SK-N-MC (cell line): ENCODE measurements around the gene HMGXB4.
A peak's percentile ranks its signal among the peaks of the same experiment; 100 is the strongest.

Experiments
- DNase-seq: peaks from one replicate; pipeline ENCODE4 v3.0.0-alpha.2; 2011; ENCODE audit warnings: low read depth, low spot score
- H3K27ac ChIP-seq: fragments of 200-600 bp; sonication (generic); 2 replicates; pipeline ENCODE4 v1.5.1; 2016; ENCODE audit warnings: mixed run types
- H3K36me3 ChIP-seq: fragments of 200-600 bp; sonication (generic); 2 replicates; pipeline ENCODE4 v1.6.1; 2017; ENCODE audit warnings: antibody characterized with exemption, low read length, mixed read lengths; ENCODE audit not compliant: insufficient read depth
- H3K4me3 ChIP-seq: fragments of 200-600 bp; sonication (generic); 2 replicates; pipeline ENCODE4 v1.5.1; 2016
- H3K9ac ChIP-seq: fragments of 200-600 bp; sonication (generic); 2 replicates; pipeline ENCODE4 v1.8.0; 2017; ENCODE audit warnings: mixed run types, mixed read lengths; ENCODE audit not compliant: insufficient read length
- H3K9me3 ChIP-seq: fragments of 200-600 bp; sonication (generic); 2 replicates; pipeline ENCODE4 v1.6.1; 2017; ENCODE audit warnings: low read depth, mild to moderate bottlenecking, antibody characterized with exemption, low read length, moderate library complexity, mixed read lengths
- EZH2 ChIP-seq: fragments of 200-600 bp; sonication (generic); IDR thresholded peaks from one replicate; pipeline ENCODE4 v1.6.1; 2017; ENCODE audit warnings: antibody characterized with exemption
- FOXP2 ChIP-seq: optimal IDR thresholded peaks from 2 replicates; pipeline ENCODE3; 2011; ENCODE audit warnings: mild to moderate bottlenecking, moderate library complexity; ENCODE audit not compliant: insufficient read depth; ENCODE audit errors: extremely low read length, control extremely low read depth
- POLR2AphosphoS5 ChIP-seq: IDR thresholded peaks from 2 replicates; pipeline ENCODE4 v1.6.1; 2012; ENCODE audit warnings: mild to moderate bottlenecking, low read depth, low read length, borderline replicate concordance

The HMGXB4 gene

GRCh38 chr22:35218079-35218478 is 39.2 kb upstream of the HMGXB4 start:
- no peak for DNase-seq
- H3K9me3 ChIP-seq = no peaks in the 10 kb centered on the region
- H3K9ac ChIP-seq = no peak overlapping the region
- H3K27ac ChIP-seq = no peak overlapping the region
- no peak for TF ChIP-seq FOXP2
- no peak for TF ChIP-seq POLR2AphosphoS5
- TF ChIP-seq EZH2 = no peak
- peaks cover 22% of the 10 kb centered on the region for H3K36me3 ChIP-seq
- H3K4me3 ChIP-seq = no peak overlapping the region

GRCh38 chr22:35219012-35219411 is 38.3 kb upstream of the HMGXB4 start:
- H3K9ac ChIP-seq = no peak overlapping the region
- no peak overlapping the region for H3K27ac ChIP-seq
- no peaks in the 10 kb centered on the region for H3K9me3 ChIP-seq
- peaks cover 17% of the 10 kb centered on the region; the same call in 1 of the 2 replicates for H3K36me3 ChIP-seq
- no peak overlapping the region for H3K4me3 ChIP-seq
- DNase-seq = no peak
- TF ChIP-seq EZH2 (no peak), POLR2AphosphoS5 (no peak), FOXP2 (no peak)

GRCh38 chr22:35220221-35220620 is 37.1 kb upstream of the HMGXB4 start:
- Histone ChIP-seq H3K9ac (no peak overlapping the region), H3K9me3 (no peaks in the 10 kb centered on the region), H3K27ac (no peak overlapping the region), H3K36me3 (peaks cover 8% of the 10 kb centered on the region; the same call in 1 of the 2 replicates), H3K4me3 (no peak overlapping the region)
- no peak for TF ChIP-seq FOXP2
- TF ChIP-seq POLR2AphosphoS5 = no peak
- TF ChIP-seq EZH2 = no peak
- no peak for DNase-seq

- H3K36me3 ChIP-seq = peaks cover 3% of the 10 kb centered on the region; the same call in 1 of the 2 replicates
- no peak for DNase-seq
- no peak overlapping the region for H3K27ac ChIP-seq
- no peak overlapping the region for H3K9ac ChIP-seq
- H3K4me3 ChIP-seq = no peak overlapping the region
- no peak for TF ChIP-seq POLR2AphosphoS5
- no peak for TF ChIP-seq EZH2
- TF ChIP-seq FOXP2 = no peak
- H3K9me3 ChIP-seq = no peaks in the 10 kb centered on the region
Measured at GRCh38 chr22:35225010-35225409, 32.3 kb upstream of the HMGXB4 start.

GRCh38 chr22:35226958-35227647 is 30.2 kb upstream of the HMGXB4 start:
- DNase-seq = no peak
- Histone ChIP-seq H3K9me3 (no peaks in the 10 kb centered on the region), H3K4me3 (no peak overlapping the region), H3K9ac (no peak overlapping the region), H3K27ac (no peak overlapping the region), H3K36me3 (peaks cover 3% of the 10 kb centered on the region; the same call in 1 of the 2 replicates)
- TF ChIP-seq FOXP2 (no peak), POLR2AphosphoS5 (no peak)

- Histone ChIP-seq H3K4me3 (peak overlapping the region; percentile 87), H3K9me3 (no peaks in the 10 kb centered on the region), H3K36me3 (peaks cover 3% of the 10 kb centered on the region; the same call in 1 of the 2 replicates), H3K27ac (no peak overlapping the region), H3K9ac (peak overlapping the region; percentile 80)
- no peak for DNase-seq
- TF ChIP-seq FOXP2 = no peak
- no peak for TF ChIP-seq POLR2AphosphoS5
- TF ChIP-seq EZH2 = no peak
Measured at GRCh38 chr22:35229865-35230264, 27.4 kb upstream of the HMGXB4 start.

GRCh38 chr22:35230417-35230816 is 26.9 kb upstream of the HMGXB4 start:
- no peaks in the 10 kb centered on the region for H3K9me3 ChIP-seq
- H3K9ac ChIP-seq = peak overlapping the region; percentile 80
- TF ChIP-seq EZH2 (no peak), POLR2AphosphoS5 (no peak), FOXP2 (no peak)
- no peak for DNase-seq
- peak overlapping the region; percentile 87 for H3K4me3 ChIP-seq
- H3K36me3 ChIP-seq = peaks cover 3% of the 10 kb centered on the region; the same call in 1 of the 2 replicates
- no peak overlapping the region for H3K27ac ChIP-seq

GRCh38 chr22:35230839-35231584 is 26.3 kb upstream of the HMGXB4 start:
- H3K27ac ChIP-seq = no peak overlapping the region
- H3K9ac ChIP-seq = peak overlapping the region; percentile 80
- peak; percentile 3 for DNase-seq
- H3K36me3 ChIP-seq = peaks cover 3% of the 10 kb centered on the region; the same call in 1 of the 2 replicates
- TF ChIP-seq FOXP2 (no peak), POLR2AphosphoS5 (peak; percentile 72), EZH2 (no peak)
- H3K4me3 ChIP-seq = peak overlapping the region; percentile 87
- no peaks in the 10 kb centered on the region for H3K9me3 ChIP-seq
